Osteoblast (primary cell): Measurements from ENCODE around the gene TMEM266. TPM values are rescaled to one million over a fixed set of nuclear protein-coding genes. Genes with fewer than 3 reads are reported as not detected.

Experiments
- DNase-seq: peaks from one replicate; pipeline ENCODE4 v3.0.0; 2011; ENCODE audit warnings: low spot score, mixed read lengths; ENCODE audit not compliant: insufficient read length; ENCODE audit errors: missing footprints
- H2AFZ ChIP-seq: 2 replicates; pipeline ENCODE4 v1.6.0; 2011; ENCODE audit warnings: mild to moderate bottlenecking, low read length
- H3K27ac ChIP-seq: 2 replicates; pipeline ENCODE4 v1.5.1; 2011; ENCODE audit warnings: mild to moderate bottlenecking, low read depth, low read length, moderate library complexity
- H3K27me3 ChIP-seq: 2 replicates; pipeline ENCODE4 v1.6.0; 2012; ENCODE audit warnings: mild to moderate bottlenecking, control low read depth, inconsistent platforms, low read length, moderate library complexity; ENCODE audit not compliant: insufficient read depth
- H3K36me3 ChIP-seq: 2 replicates; pipeline ENCODE4 v1.5.1; 2011; ENCODE audit warnings: mild to moderate bottlenecking, low read length, control low read depth, moderate library complexity; ENCODE audit not compliant: insufficient read depth
- H3K4me1 ChIP-seq: 2 replicates; pipeline ENCODE4 v1.5.1; 2011; ENCODE audit warnings: mild to moderate bottlenecking, low read length, control low read depth, moderate library complexity; ENCODE audit not compliant: insufficient read depth
- H3K4me2 ChIP-seq: 2 replicates; pipeline ENCODE4 v1.6.0; 2011; ENCODE audit warnings: mild to moderate bottlenecking, low read length; ENCODE audit not compliant: insufficient read depth
- H3K4me3 ChIP-seq: fragments of 200-600 bp; sonication (generic); 3 replicates; pipeline ENCODE4 v1.5.1; 2012; ENCODE audit warnings: mild to moderate bottlenecking, low read length, inconsistent platforms; ENCODE audit not compliant: insufficient read depth
- H3K79me2 ChIP-seq: 2 replicates; pipeline ENCODE4 v1.6.0; 2012; ENCODE audit warnings: mild to moderate bottlenecking, low read length, control low read depth, inconsistent platforms; ENCODE audit not compliant: insufficient read depth
- H3K9me3 ChIP-seq: 2 replicates; pipeline ENCODE4 v1.5.1; 2011; ENCODE audit warnings: low read depth, low read length, control low read depth
- H4K20me1 ChIP-seq: 2 replicates; pipeline ENCODE4 v1.6.0; 2012; ENCODE audit warnings: mild to moderate bottlenecking, low read length, control low read depth; ENCODE audit not compliant: insufficient read depth
- total RNA-seq: library from RNA; depleted of rRNA; stranded (reverse); fragments of >200 nt; gene quantifications from 2 replicates; pipeline ENCODE4 v1.2.3, GENCODE V29; 2012
- TF ChIP-seq, protein P1 (sequence below): IDR thresholded peaks from 2 replicates; pipeline ENCODE4 v1.5.1; 2011; ENCODE audit warnings: mild to moderate bottlenecking, low read depth, low read length, moderate library complexity; ENCODE audit errors: extremely low read depth

TMEM266 gene
- total RNA-seq, 1 donor = not detected

DNA sequence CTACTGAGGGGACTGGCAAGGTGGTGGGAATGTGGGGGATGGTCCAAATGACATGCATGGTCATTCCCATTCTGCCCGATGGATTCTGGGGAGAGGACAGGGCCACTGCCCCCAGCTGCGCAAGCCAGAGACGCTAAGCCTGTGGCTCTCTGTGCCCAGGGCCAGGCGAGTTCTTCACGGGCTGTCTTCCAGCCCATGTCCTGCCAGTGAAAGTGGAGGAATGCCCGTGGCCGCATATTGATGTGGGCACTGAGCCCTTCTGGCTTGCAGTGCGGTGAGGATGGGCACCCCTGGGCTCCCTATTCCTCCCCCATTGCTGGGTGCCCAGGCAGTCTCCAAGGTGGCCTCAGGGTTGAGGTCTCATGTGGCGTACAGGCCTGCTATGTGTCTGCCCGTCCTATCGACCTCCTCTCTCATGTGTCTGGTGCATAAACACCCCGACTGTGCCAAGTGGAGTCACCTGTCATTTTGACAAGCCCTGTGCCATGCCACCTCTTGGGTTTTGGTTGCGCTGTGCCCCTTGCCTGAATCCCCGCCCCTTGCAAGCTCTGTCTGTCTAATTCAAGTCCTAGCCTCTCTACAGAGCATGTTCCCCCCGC, 116.8 kb downstream of the TMEM266 start:
- no peaks in the 10 kb centered on the region for H3K79me2 ChIP-seq
- DNase-seq = peak; percentile 36
- H4K20me1 ChIP-seq = no peaks in the 10 kb centered on the region
- H3K9me3 ChIP-seq = no peaks in the 10 kb centered on the region
- peaks cover 10% of the 10 kb centered on the region for H3K4me1 ChIP-seq
- peaks cover 7% of the 10 kb centered on the region for H3K27me3 ChIP-seq
- H3K27ac ChIP-seq = no peak overlapping the region
- TF ChIP-seq, protein P1, sequence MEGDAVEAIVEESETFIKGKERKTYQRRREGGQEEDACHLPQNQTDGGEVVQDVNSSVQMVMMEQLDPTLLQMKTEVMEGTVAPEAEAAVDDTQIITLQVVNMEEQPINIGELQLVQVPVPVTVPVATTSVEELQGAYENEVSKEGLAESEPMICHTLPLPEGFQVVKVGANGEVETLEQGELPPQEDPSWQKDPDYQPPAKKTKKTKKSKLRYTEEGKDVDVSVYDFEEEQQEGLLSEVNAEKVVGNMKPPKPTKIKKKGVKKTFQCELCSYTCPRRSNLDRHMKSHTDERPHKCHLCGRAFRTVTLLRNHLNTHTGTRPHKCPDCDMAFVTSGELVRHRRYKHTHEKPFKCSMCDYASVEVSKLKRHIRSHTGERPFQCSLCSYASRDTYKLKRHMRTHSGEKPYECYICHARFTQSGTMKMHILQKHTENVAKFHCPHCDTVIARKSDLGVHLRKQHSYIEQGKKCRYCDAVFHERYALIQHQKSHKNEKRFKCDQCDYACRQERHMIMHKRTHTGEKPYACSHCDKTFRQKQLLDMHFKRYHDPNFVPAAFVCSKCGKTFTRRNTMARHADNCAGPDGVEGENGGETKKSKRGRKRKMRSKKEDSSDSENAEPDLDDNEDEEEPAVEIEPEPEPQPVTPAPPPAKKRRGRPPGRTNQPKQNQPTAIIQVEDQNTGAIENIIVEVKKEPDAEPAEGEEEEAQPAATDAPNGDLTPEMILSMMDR = no peak
- no peak overlapping the region for H3K4me3 ChIP-seq
- no peaks in the 10 kb centered on the region for H3K36me3 ChIP-seq
- H2AFZ ChIP-seq = no peak overlapping the region
- no peak overlapping the region for H3K4me2 ChIP-seq

DNA sequence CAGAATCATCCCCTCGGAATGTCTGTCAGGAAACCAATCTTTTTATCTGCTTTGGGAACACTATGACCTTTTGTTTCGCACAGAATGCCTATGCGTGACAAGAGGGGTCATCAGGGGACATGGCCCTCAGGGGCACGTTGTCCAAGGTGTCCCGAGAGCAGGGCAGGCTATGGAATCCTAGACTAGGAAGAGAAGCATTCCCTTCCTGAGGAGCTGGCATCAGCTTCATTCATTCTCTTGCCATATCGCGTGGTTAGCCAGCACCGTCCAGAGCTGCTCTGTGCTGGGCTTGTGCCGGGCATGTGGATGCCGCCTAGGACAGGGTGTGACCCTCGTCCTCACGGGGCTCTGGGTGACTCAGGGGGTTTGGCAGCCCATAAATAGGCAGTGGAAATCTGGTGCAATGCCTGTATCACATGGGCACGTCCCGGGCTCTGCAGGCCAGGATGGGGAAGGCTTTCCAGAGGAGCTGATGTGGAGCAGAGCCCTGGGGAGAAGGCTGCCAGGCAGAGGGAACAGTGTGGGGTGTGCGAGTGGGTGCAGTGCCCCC, 117.8 kb downstream of the TMEM266 start:
- TF ChIP-seq, protein P1 = no peak
- Histone ChIP-seq H3K4me1 (peaks cover 10% of the 10 kb centered on the region), H2AFZ (peak overlapping the region; percentile 84), H3K4me2 (peak overlapping the region; percentile 69), H3K36me3 (no peaks in the 10 kb centered on the region), H3K9me3 (no peaks in the 10 kb centered on the region), H3K27me3 (peaks cover 7% of the 10 kb centered on the region), H3K27ac (no peak overlapping the region), H4K20me1 (no peaks in the 10 kb centered on the region), H3K79me2 (no peaks in the 10 kb centered on the region), H3K4me3 (peak overlapping the region; percentile 51)
- peak; percentile 98 for DNase-seq

DNA sequence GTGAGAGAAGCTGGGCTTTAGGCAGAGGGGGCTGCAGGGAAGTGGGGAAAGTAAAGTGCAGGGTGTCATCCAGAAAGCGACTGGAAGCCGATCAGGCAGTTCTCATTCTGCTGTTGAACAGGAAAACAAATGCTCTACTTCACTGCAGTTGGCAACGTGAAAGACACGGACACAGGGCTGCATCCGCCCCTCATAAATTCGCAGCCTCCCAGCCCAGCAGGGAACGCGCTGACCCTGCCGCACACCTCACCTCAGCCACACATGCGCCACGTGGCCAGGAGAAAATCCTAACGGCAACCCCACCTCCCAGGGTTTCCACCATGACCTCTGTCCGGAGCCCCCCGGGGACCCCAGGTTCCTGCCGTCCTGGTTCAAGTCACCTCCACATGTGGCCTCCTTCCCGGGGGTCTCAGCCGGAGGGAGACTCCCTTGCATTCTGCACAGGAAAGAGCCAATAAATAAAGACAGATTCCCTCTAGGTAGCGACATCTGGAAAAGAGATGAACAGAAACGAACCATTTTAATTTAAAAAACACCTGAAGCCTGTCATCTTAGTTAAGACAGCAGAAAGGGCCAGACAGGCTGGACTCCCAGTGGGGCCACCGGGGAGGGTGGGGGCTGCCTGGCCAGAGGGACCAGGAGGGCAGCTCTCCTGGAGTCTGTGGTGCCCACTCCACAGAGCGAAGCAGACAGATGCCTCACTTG, 118.7 kb downstream of the TMEM266 start:
- Histone ChIP-seq H4K20me1 (no peaks in the 10 kb centered on the region), H3K27me3 (peaks cover 7% of the 10 kb centered on the region), H2AFZ (peak overlapping the region; percentile 84), H3K4me2 (peak overlapping the region; percentile 69), H3K27ac (no peak overlapping the region), H3K79me2 (no peaks in the 10 kb centered on the region), H3K4me1 (peaks cover 10% of the 10 kb centered on the region), H3K4me3 (peak overlapping the region; percentile 51), H3K36me3 (no peaks in the 10 kb centered on the region), H3K9me3 (no peaks in the 10 kb centered on the region)
- peak; percentile 55 for DNase-seq
- TF ChIP-seq, protein P1 = no peak

DNA sequence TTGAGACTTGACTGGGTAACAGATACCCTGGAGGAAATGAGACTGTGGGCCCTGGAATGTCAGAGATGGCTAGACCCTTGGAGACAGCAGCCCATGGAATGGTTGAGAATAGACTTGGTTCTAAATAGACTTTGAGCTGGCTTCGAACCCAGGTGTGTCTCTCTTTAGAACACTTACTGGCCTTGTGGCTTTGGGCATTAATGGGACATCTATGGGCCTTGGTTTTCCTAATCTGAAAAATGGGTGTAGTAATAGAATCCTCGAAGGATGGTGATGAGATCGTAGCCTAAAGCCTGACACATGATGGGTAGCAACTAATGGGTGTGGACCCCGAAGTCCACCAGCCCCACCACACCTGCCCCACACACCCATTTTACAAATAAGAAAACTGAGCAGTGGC, 119.2 kb downstream of the TMEM266 start:
- no peaks in the 10 kb centered on the region for H3K79me2 ChIP-seq
- no peak overlapping the region for H3K4me2 ChIP-seq
- no peak overlapping the region for H3K27ac ChIP-seq
- peaks cover 10% of the 10 kb centered on the region for H3K4me1 ChIP-seq
- H2AFZ ChIP-seq = no peak overlapping the region
- H3K9me3 ChIP-seq = no peaks in the 10 kb centered on the region
- TF ChIP-seq, protein P1 = no peak
- peak; percentile 36 for DNase-seq
- H3K27me3 ChIP-seq = peaks cover 7% of the 10 kb centered on the region
- no peaks in the 10 kb centered on the region for H3K36me3 ChIP-seq
- no peak overlapping the region for H3K4me3 ChIP-seq
- no peaks in the 10 kb centered on the region for H4K20me1 ChIP-seq
